ENCODE measurements around the gene SLIT2. TPM values are rescaled to one million over a fixed set of nuclear protein-coding genes. Genes with fewer than 3 reads are reported as not detected.

The SLIT2 gene
- polyA plus RNA-seq, 1 donor from 2014 or later: 26.4 TPM

GRCh38 chr4:20288846-20289512, 37.3 kb downstream of the SLIT2 start:
- no peaks in the 10 kb centered on the region for H3K27me3 ChIP-seq (ENCODE audit: insufficient read depth, low read depth, low read length)
- TF ChIP-seq RAD21 (conservative IDR thresholded peaks at IDR 0.05): no peak
- no peak for TF ChIP-seq REST (IDR thresholded peaks at IDR 0.05; ENCODE audit: borderline replicate concordance)
- no peak for TF ChIP-seq MXI1 (conservative IDR thresholded peaks at IDR 0.05; ENCODE audit: poor library complexity, severe bottlenecking)
- no peak for TF ChIP-seq TAF1 (IDR thresholded peaks at IDR 0.05; ENCODE audit: low read depth)
- no peak for TF ChIP-seq EP300 (conservative IDR thresholded peaks at IDR 0.05; ENCODE audit: poor library complexity, severe bottlenecking)
- TF ChIP-seq SMC3 (conservative IDR thresholded peaks at IDR 0.05; ENCODE audit: poor library complexity): no peak
- H3F3A ChIP-seq (ENCODE audit: insufficient read depth, low read length, poor library complexity, severe bottlenecking): no peaks in the 10 kb centered on the region
- H3K9me2 ChIP-seq (ENCODE audit: insufficient read depth, low read length): no peaks in the 10 kb centered on the region
- H3K36me3 ChIP-seq (ENCODE audit: insufficient read depth, low read length): no peaks in the 10 kb centered on the region
- H3K79me2 ChIP-seq (replicated peaks; ENCODE audit: insufficient read depth, low read length): no peaks in the 10 kb centered on the region
- H3K9ac ChIP-seq (ENCODE audit: low read length): no peak overlapping the region
- no peak overlapping the region for H3K4me2 ChIP-seq (ENCODE audit: low read length)
- no peak overlapping the region for H2AFZ ChIP-seq (ENCODE audit: low read depth, low read length)
- H3K4me3 ChIP-seq (ENCODE audit: low read length): no peak overlapping the region
- no peak overlapping the region for H3K27ac ChIP-seq (ENCODE audit: low read length)
- no peaks in the 10 kb centered on the region for H3K9me3 ChIP-seq (ENCODE audit: low read length)
- H4K20me1 ChIP-seq (ENCODE audit: insufficient read depth): no peaks in the 10 kb centered on the region

DNA sequence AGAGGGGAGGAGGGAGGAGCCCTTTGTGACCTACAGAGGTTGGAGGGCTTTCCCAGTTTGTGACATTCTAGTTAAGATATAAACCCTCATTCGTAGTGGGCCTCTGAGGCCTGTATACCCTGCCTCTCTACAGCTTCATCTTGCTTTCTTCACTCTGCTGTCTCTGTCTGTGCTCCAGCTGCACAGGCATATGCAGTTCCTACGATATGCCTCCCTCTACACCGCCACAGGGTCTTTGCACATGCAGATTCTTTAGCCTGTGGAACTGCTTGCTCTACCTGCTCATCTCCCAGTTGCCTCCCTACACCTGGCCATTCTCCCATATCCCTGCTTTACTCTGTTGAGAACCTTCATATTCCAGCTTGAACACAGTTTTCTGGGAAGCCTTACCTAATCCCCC, 38.1 kb downstream of the SLIT2 start:
- H3K4me2 ChIP-seq (ENCODE audit: low read length): no peak overlapping the region
- no peak overlapping the region for H3K27ac ChIP-seq (ENCODE audit: low read length)
- H4K20me1 ChIP-seq (ENCODE audit: insufficient read depth): no peaks in the 10 kb centered on the region
- H3K9me3 ChIP-seq (ENCODE audit: low read length): no peaks in the 10 kb centered on the region
- no peak overlapping the region for H3K9ac ChIP-seq (ENCODE audit: low read length)
- H3K27me3 ChIP-seq (ENCODE audit: insufficient read depth, low read depth, low read length): no peaks in the 10 kb centered on the region
- H3F3A ChIP-seq (ENCODE audit: insufficient read depth, low read length, poor library complexity, severe bottlenecking): no peaks in the 10 kb centered on the region
- no peaks in the 10 kb centered on the region for H3K9me2 ChIP-seq (ENCODE audit: insufficient read depth, low read length)
- no peak for TF ChIP-seq RAD21 (conservative IDR thresholded peaks at IDR 0.05)
- no peak for TF ChIP-seq EZH2 (IDR thresholded peaks at IDR 0.05; ENCODE audit: borderline replicate concordance, insufficient read depth, low read length, poor library complexity, severe bottlenecking)
- TF ChIP-seq CTCF (IDR thresholded peaks at IDR 0.05; ENCODE audit: poor library complexity, severe bottlenecking): no peak
- no peak for TF ChIP-seq MXI1 (conservative IDR thresholded peaks at IDR 0.05; ENCODE audit: poor library complexity, severe bottlenecking)
- no peak overlapping the region for H3K4me3 ChIP-seq (ENCODE audit: low read length)
- no peaks in the 10 kb centered on the region for H3K36me3 ChIP-seq (ENCODE audit: insufficient read depth, low read length)
- H2AFZ ChIP-seq (ENCODE audit: low read depth, low read length): no peak overlapping the region
- no peaks in the 10 kb centered on the region for H3K79me2 ChIP-seq (replicated peaks; ENCODE audit: insufficient read depth, low read length)
